ENCODE results near the gene SCMH1.

DNA sequence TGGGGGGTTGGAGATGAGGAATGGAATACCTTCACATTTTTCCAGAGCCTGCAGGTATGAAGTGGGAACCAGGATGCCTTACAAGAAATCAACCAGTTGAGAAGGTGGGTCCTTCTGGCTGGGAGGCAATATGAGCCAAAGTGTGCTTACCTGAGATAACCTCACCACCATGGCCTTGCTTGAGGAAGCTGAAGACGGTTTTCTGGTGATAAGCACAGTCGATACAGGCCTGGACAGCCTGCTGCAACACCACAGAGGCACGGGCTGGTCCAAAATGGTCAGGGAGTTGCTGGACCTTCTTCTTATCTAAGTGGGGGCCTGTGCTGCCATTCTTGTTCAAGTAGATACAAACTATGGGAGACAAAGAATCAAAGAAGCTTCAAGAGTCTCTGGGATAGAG, 193.6 kb downstream of the SCMH1 start:
- TF ChIP-seq POLR2A (IDR thresholded peaks at IDR 0.05; ENCODE audit: low read length) (no peak), GATA1 (IDR thresholded peaks at IDR 0.05; ENCODE audit: low read depth, low read length) (no peak)
